ENCODE data around the gene ESCO1. TPM values are rescaled to one million over a fixed set of nuclear protein-coding genes. Genes with fewer than 3 reads are reported as not detected.
"Not testable (repeated sequence)": the region's sequence is repeated elsewhere in the genome, so short reads cannot be mapped to it uniquely, and the experiment has no call there.

The ESCO1 gene
- total RNA-seq, 2 experiments from 2014 or later: 25.3 to 37.7 TPM

DNA sequence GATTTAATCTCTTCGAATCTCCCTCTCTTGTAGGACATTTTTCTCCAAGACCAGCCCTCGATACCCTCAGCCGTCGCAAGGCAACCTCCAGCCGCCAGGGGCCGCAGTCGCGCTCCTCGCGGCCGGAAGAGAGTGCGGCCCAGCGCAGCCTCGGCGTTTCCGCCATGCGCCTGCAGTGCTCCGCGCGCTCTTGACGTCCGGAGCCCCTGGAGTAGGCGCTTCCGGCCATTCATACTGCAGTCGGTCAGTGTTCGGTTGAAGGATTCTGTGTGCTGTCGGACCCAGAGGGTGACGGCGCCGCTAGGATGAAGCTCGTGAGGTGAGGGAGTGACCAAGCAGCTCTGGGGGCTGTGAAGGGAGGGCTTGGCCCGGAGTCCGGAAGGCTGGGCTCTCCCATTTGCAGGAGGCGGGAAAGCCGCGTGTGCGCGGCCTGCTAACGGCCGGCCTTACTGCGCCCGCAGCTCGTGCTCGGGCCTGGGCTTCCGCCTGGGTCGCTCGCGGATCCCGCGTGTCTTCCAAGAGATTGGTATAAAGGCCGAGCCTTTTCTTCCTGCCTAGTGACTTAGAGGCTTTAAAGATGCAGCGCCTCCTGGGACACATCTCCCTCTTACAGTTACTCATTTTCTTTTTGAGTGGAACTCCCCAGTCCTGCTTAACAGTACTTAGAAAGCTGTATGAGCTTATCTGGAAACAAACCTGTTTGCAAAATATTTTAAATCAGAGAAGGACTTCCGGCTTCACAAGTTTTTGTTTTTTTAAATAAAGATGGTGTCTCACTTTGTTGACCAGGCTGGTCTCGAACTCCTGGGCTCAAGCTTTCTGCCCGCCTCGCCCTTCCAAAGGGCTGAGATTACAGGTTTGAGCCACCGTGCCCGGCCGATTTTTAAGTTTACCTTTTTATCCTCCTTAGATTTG, 11.9 kb upstream of the ESCO1 start, which contains the start of gene SNRPD1:
TSS of gene SNRPD1 (plus strand) at position 190 of the 915 bp plus-strand sequence. CDS start at position 306, 116 bp downstream.
- ChIA-PET POLR2A (interaction anchor here (0.7 to 3.5 kb wide), 12 partner anchors 10 to 1868 kb away, joined by 3 to 49 read pairs (median 4); partner anchors contain the start of genes ESCO1 and MIB1), CTCF (ENCODE audit: unreplicated experiment) (interaction anchor here (0.5 to 1.9 kb wide), 4 partner anchors 11 to 329 kb away, joined by 3 to 17 read pairs (median 3); partner anchors contain the start of gene ESCO1)
- intact Hi-C loops (cut with micrococcal nuclease; ENCODE audit: unreplicated experiment): loop anchor here (1.0 to 10.0 kb wide), 4 partner anchors 12 to 242 kb away; partner anchors contain the start of genes ABHD3, ESCO1 and MIB1
- TSS peak; percentile 88 for BruUV-seq (replicated peaks)
- Histone ChIP-seq H2AFZ (ENCODE audit: low read length) (peak within 1 kb of the TSS; percentile 96), H3K4me1 (ENCODE audit: insufficient read depth, low read length, poor library complexity, severe bottlenecking) (peaks cover 20% of the 10 kb centered on the region), H3K9me3 (ENCODE audit: low read length) (peaks cover 16% of the 10 kb centered on the region; the same call in 1 of the 2 replicates), H3K79me2 (ENCODE audit: insufficient read depth, low read depth, low read length) (peaks cover 52% of the 10 kb centered on the region), H3K27ac (ENCODE audit: low read depth, low read length, poor library complexity, severe bottlenecking) (peak within 1 kb of the TSS; percentile 92), H3K9me2 (ENCODE audit: insufficient read depth, low read length) (no peaks in the 10 kb centered on the region), H3K4me2 (ENCODE audit: low read length) (peak within 1 kb of the TSS; percentile 75), H3K36me3 (ENCODE audit: insufficient read depth, low read length) (peaks cover 47% of the 10 kb centered on the region), H3K4me3 (ENCODE audit: low read depth, low read length, poor library complexity, severe bottlenecking) (peak within 1 kb of the TSS; percentile 87), H4K20me1 (ENCODE audit: insufficient read depth, low read length) (peaks cover 19% of the 10 kb centered on the region)
- no peak for TF ChIP-seq EZH2phosphoT487 (IDR thresholded peaks at IDR 0.05; ENCODE audit: borderline replicate concordance, low read depth, low read length)
- TF ChIP-seq, protein P1, sequence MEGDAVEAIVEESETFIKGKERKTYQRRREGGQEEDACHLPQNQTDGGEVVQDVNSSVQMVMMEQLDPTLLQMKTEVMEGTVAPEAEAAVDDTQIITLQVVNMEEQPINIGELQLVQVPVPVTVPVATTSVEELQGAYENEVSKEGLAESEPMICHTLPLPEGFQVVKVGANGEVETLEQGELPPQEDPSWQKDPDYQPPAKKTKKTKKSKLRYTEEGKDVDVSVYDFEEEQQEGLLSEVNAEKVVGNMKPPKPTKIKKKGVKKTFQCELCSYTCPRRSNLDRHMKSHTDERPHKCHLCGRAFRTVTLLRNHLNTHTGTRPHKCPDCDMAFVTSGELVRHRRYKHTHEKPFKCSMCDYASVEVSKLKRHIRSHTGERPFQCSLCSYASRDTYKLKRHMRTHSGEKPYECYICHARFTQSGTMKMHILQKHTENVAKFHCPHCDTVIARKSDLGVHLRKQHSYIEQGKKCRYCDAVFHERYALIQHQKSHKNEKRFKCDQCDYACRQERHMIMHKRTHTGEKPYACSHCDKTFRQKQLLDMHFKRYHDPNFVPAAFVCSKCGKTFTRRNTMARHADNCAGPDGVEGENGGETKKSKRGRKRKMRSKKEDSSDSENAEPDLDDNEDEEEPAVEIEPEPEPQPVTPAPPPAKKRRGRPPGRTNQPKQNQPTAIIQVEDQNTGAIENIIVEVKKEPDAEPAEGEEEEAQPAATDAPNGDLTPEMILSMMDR (conservative IDR thresholded peaks at IDR 0.05; ENCODE audit: low read length): peak; percentile 86
- peak; percentile 96 for DNase-seq (ENCODE audit: low spot score)

DNA sequence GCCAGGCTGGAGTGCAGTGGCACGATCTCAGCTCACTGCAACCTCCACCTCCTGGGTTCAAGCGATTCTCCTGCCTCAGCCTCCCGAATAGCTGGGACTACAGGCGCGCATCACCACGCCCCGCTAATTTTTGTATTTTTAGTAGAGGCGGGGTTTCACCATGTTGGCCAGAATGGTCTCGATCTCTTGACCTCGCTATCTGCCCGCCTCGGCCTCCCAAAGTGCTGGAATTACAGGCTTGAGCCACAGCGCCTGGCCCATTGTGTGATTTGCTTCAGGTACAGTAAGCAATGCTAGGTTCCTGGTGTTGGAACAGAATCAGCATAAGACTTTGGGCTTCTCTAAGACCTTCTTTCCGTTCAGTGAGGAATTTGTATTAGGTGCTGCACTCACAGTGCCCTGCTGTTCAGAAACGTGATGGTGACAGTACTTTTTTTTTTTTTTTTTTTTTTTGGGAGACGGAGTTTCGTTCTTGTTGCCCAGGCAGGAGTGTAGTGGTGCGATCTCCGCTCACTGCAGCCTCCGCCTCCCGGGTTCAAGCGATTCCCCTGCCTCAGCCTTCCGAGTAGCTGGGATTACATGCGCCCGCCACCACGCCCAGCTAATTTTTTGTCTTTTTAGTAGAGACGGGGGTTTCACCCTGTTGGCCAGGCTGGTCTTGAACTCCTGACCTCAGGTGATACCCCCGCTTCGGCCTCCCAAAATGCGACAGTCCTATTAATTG, 11.1 kb upstream of the ESCO1 start:
- Histone ChIP-seq H3K27ac (ENCODE audit: low read depth, low read length, poor library complexity, severe bottlenecking) (peak overlapping the region; percentile 92), H3K36me3 (ENCODE audit: insufficient read depth, low read length) (peaks cover 38% of the 10 kb centered on the region), H2AFZ (ENCODE audit: low read length) (peak overlapping the region; percentile 96), H4K20me1 (ENCODE audit: insufficient read depth, low read length) (peaks cover 14% of the 10 kb centered on the region; the same call in 1 of the 2 replicates), H3K4me3 (ENCODE audit: low read depth, low read length, poor library complexity, severe bottlenecking) (peak overlapping the region; percentile 87), H3K9me3 (ENCODE audit: low read length) (peaks cover 16% of the 10 kb centered on the region; the same call in 1 of the 2 replicates), H3K4me1 (ENCODE audit: insufficient read depth, low read length, poor library complexity, severe bottlenecking) (peaks cover 20% of the 10 kb centered on the region), H3K79me2 (ENCODE audit: insufficient read depth, low read depth, low read length) (peaks cover 44% of the 10 kb centered on the region), H3K4me2 (ENCODE audit: low read length) (peak overlapping the region; percentile 75)
- not testable (repeated sequence) for H3K9me2 ChIP-seq (ENCODE audit: insufficient read depth, low read length)
- CTCF ChIA-PET (ENCODE audit: unreplicated experiment): interaction anchor here (1.9 kb wide), 1 partner anchor 11 kb away, joined by 17 read pairs; the partner anchor contains the start of gene ESCO1
- POLR2A ChIA-PET: interaction anchor here (0.7 to 3.5 kb wide), 6 partner anchors 9 to 129 kb away, joined by 3 to 49 read pairs (median 4); partner anchors contain the start of genes ESCO1 and MIB1
- intact Hi-C loops (cut with micrococcal nuclease; ENCODE audit: unreplicated experiment): loop anchor here (1.0 to 10.0 kb wide), 4 partner anchors 11 to 243 kb away; partner anchors contain the start of genes ABHD3, ESCO1 and MIB1
- TSS peak; percentile 79 for BruUV-seq (replicated peaks)
- DNase-seq (ENCODE audit: low spot score): peak; percentile 26

DNA sequence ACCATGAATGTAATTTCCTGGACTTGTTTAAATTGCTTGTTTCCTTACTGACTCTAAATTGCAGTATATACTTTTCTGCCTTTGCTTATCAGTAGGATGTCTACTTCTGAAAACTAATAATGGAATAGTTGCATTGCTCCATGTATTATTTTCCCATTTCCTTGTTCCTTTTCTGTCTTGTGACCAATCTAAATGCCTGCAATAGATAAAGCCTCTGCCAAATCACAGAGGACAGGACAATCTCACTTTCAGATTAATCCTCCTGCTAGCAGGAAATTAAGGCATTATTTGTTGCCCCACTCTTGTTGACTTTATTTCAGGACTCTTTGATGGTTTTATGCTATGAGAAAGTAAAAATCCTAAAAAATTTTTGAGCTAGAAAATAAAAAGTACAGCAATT, 4.7 kb upstream of the ESCO1 start:
- Histone ChIP-seq H4K20me1 (ENCODE audit: insufficient read depth, low read length) (no peaks in the 10 kb centered on the region), H3K36me3 (ENCODE audit: insufficient read depth, low read length) (no peaks in the 10 kb centered on the region), H3K9me2 (ENCODE audit: insufficient read depth, low read length) (no peaks in the 10 kb centered on the region), H3K4me3 (ENCODE audit: low read depth, low read length, poor library complexity, severe bottlenecking) (no peak overlapping the region), H3K79me2 (ENCODE audit: insufficient read depth, low read depth, low read length) (no peaks in the 10 kb centered on the region), H2AFZ (ENCODE audit: low read length) (peak overlapping the region; percentile 71; the same call in 1 of the 2 replicates), H3K9me3 (ENCODE audit: low read length) (no peaks in the 10 kb centered on the region), H3K4me2 (ENCODE audit: low read length) (no peak overlapping the region), H3K4me1 (ENCODE audit: insufficient read depth, low read length, poor library complexity, severe bottlenecking) (peaks cover 15% of the 10 kb centered on the region), H3K27ac (ENCODE audit: low read depth, low read length, poor library complexity, severe bottlenecking) (no peak overlapping the region)
- intact Hi-C loops (cut with micrococcal nuclease; ENCODE audit: unreplicated experiment): loop anchor here (10.0 kb wide), 1 partner anchor 490 kb away; the partner anchor contains the start of gene ROCK1
- BruUV-seq (replicated peaks): no TSS peak
- DNase-seq (ENCODE audit: low spot score): no peak
- POLR2A ChIA-PET: interaction anchor here (1.5 kb wide), 1 partner anchor 8 kb away, joined by 5 read pairs; no protein-coding TSS in a partner anchor
- CTCF ChIA-PET (ENCODE audit: unreplicated experiment): no interaction called here
- no peak for TF ChIP-seq EZH2phosphoT487 (IDR thresholded peaks at IDR 0.05; ENCODE audit: borderline replicate concordance, low read depth, low read length)
- TF ChIP-seq, protein P1 (conservative IDR thresholded peaks at IDR 0.05; ENCODE audit: low read length): no peak
